ENCODE measurements around the gene DNAJC1. TPM values are rescaled to one million over a fixed set of nuclear protein-coding genes. Genes with fewer than 3 reads are reported as not detected.

The DNAJC1 gene
- total RNA-seq, 2 experiments from 2014 or later, result 16.8 to 19.3 TPM

- Mint-ChIP-seq H3K4me1 (ENCODE audit: low read depth) (peaks cover 35% of the 10 kb centered on the region), H3K9me3 (no peaks in the 10 kb centered on the region), H3K27me3 (no peaks in the 10 kb centered on the region), H3K27ac (peak overlapping the region; percentile 84), H3K36me3 (ENCODE audit: low read depth) (peaks cover 4% of the 10 kb centered on the region), H3K4me3 (peak overlapping the region; percentile 31)
- Histone ChIP-seq H3K4me3 (ENCODE audit: low read length) (no peak overlapping the region), H3K27me3 (ENCODE audit: control insufficient read depth in 1 of 2, insufficient read depth in 2 of 2, low read length in 2 of 2) (no peaks in the 10 kb centered on the region), H3K27ac (ENCODE audit: low read depth in 1 of 2, low read length in 2 of 2) (peak overlapping the region; percentile 11 to 31), H3K4me1 (ENCODE audit: insufficient read depth, low read length) (peaks cover 11% of the 10 kb centered on the region), H3K9me3 (ENCODE audit: control insufficient read depth in 1 of 2, insufficient read depth in 1 of 2, low read length in 2 of 2) (no peaks in the 10 kb centered on the region), H3K36me3 (ENCODE audit: insufficient read depth, low read length) (no peaks in the 10 kb centered on the region)
- ChIA-PET CTCF (no interaction called here), POLR2A (interaction anchor here (0.6 to 1.1 kb wide), 3 partner anchors 22 to 272 kb away, joined by 3 to 6 read pairs (median 3); partner anchors contain the start of gene SKIDA1)
- intact Hi-C loops (cut with DNase I, micrococcal nuclease), result no loop called here
- TF ChIP-seq CTCF (IDR thresholded peaks at IDR 0.05), result no peak
- no peak for ATAC-seq (ENCODE audit: poor library complexity)
- no peak for DNase-seq
Observed at GRCh38 chr10:21797533-21797932, 206.0 kb downstream of the DNAJC1 start.

GRCh38 chr10:21791276-21791675 is 212.3 kb downstream of the DNAJC1 start:
- Mint-ChIP-seq H3K36me3 (ENCODE audit: low read depth) (peaks cover 12% of the 10 kb centered on the region), H3K9me3 (peaks cover 5% of the 10 kb centered on the region), H3K4me1 (ENCODE audit: low read depth) (no peaks in the 10 kb centered on the region), H3K4me3 (no peak overlapping the region), H3K27me3 (no peaks in the 10 kb centered on the region), H3K27ac (no peak overlapping the region)
- intact Hi-C loops (cut with DNase I, micrococcal nuclease), result no loop called here
- no peaks in the 10 kb centered on the region for H3K4me1 ChIP-seq (ENCODE audit: insufficient read depth, low read length)
- POLR2A ChIA-PET, result no interaction called here
- no peaks in the 10 kb centered on the region for H3K36me3 ChIP-seq (ENCODE audit: insufficient read depth, low read length)
- no peak for ATAC-seq (ENCODE audit: poor library complexity)
- H3K27ac ChIP-seq (ENCODE audit: low read depth in 1 of 2, low read length in 2 of 2), result no peak overlapping the region
- no peak for DNase-seq
- peaks cover 7% of the 10 kb centered on the region in 2 experiments for H3K9me3 ChIP-seq (ENCODE audit: control insufficient read depth in 1 of 2, insufficient read depth in 1 of 2, low read length in 2 of 2)
- H3K27me3 ChIP-seq (ENCODE audit: control insufficient read depth in 1 of 2, insufficient read depth in 2 of 2, low read length in 2 of 2), result no peaks in the 10 kb centered on the region
- H3K4me3 ChIP-seq (ENCODE audit: low read length), result no peak overlapping the region
- no peak for TF ChIP-seq CTCF (IDR thresholded peaks at IDR 0.05)
- CTCF ChIA-PET, result interaction anchor here (2.3 kb wide), 1 partner anchor 15 kb away, joined by 6 read pairs; no protein-coding TSS in a partner anchor

GRCh38 chr10:21776883-21777282 is 226.6 kb downstream of the DNAJC1 start:
- Histone ChIP-seq H3K36me3 (ENCODE audit: insufficient read depth, low read length) (no peaks in the 10 kb centered on the region), H3K27ac (ENCODE audit: low read depth in 1 of 2, low read length in 2 of 2) (no peak overlapping the region), H3K4me1 (ENCODE audit: insufficient read depth, low read length) (peaks cover 3% of the 10 kb centered on the region), H3K4me3 (ENCODE audit: low read length) (no peak overlapping the region), H3K9me3 (ENCODE audit: control insufficient read depth in 1 of 2, insufficient read depth in 1 of 2, low read length in 2 of 2) (peaks cover 0 to 5% of the 10 kb centered on the region in 2 experiments), H3K27me3 (ENCODE audit: control insufficient read depth in 1 of 2, insufficient read depth in 2 of 2, low read length in 2 of 2) (no peaks in the 10 kb centered on the region)
- CTCF ChIA-PET, result interaction anchor here (2.0 kb wide), 1 partner anchor 16 kb away, joined by 6 read pairs; no protein-coding TSS in a partner anchor
- intact Hi-C loops (cut with DNase I, micrococcal nuclease), result no loop called here
- POLR2A ChIA-PET, result interaction anchor here (0.7 to 1.2 kb wide), 2 partner anchors 12 to 251 kb away, joined by 3 to 4 read pairs; partner anchors contain the start of gene SKIDA1
- no peaks in the 10 kb centered on the region for H3K27me3 Mint-ChIP-seq
- H3K4me1 Mint-ChIP-seq (ENCODE audit: low read depth), result peaks cover 32% of the 10 kb centered on the region
- H3K36me3 Mint-ChIP-seq (ENCODE audit: low read depth), result peaks cover 28% of the 10 kb centered on the region
- ATAC-seq (ENCODE audit: poor library complexity) (no peak), DNase-seq (no peak)
- no peak for TF ChIP-seq CTCF (IDR thresholded peaks at IDR 0.05)
- no peak overlapping the region for H3K27ac Mint-ChIP-seq
- H3K4me3 Mint-ChIP-seq, result no peak overlapping the region
- peaks cover 6% of the 10 kb centered on the region for H3K9me3 Mint-ChIP-seq

Measured in CD4-positive, alpha-beta T cell (primary cell).